CD14-positive monocyte (primary cell): Measurements from ENCODE around the gene CST7. TPM values are rescaled to one million over a fixed set of nuclear protein-coding genes. Genes with fewer than 3 reads are reported as not detected.
A peak's percentile ranks its signal among the peaks of the same experiment; 100 is the strongest.

ENCODE experiments used
- DNase-seq, 3 donors: peaks; one replicate each; pipeline ENCODE4 v3.0.0-alpha.2; 2011 to 2022
- H2AFZ ChIP-seq: 2 replicates; pipeline ENCODE4 v1.6.0; 2012; ENCODE audit warnings: mild to moderate bottlenecking, low read depth, low read length, inconsistent platforms; ENCODE audit not compliant: insufficient read depth, poor library complexity, severe bottlenecking
- H3K27ac ChIP-seq, 2 donors: 1 replicate in 1 of 2; 2 replicates in 1 of 2; pipeline ENCODE4 v1.5.1; 2012 to 2013; ENCODE audit warnings: low read length in 2 of 2, control low read depth in 1 of 2, inconsistent platforms in 1 of 2, low read depth in 1 of 2, mild to moderate bottlenecking in 1 of 2
- H3K27me3 ChIP-seq, 2 donors: one replicate each; pipeline versions ENCODE4 v1.6.0 to v1.6.1; 2011 to 2013; ENCODE audit warnings: low read length in 2 of 2; ENCODE audit not compliant: control insufficient read depth in 2 of 2, insufficient read depth in 2 of 2
- H3K36me3 ChIP-seq, 2 donors: replicated peaks in 1 of 2; 1 replicate in 1 of 2; 2 replicates in 1 of 2; pipeline versions ENCODE4 v1.5.1 to v1.6.1; 2012 to 2013; ENCODE audit warnings: low read length in 2 of 2, control low read depth in 1 of 2, inconsistent platforms in 1 of 2, mild to moderate bottlenecking in 1 of 2; ENCODE audit not compliant: insufficient read depth in 2 of 2, control insufficient read depth in 1 of 2
- H3K4me1 ChIP-seq, 2 donors: 1 replicate in 1 of 2; 2 replicates in 1 of 2; pipeline versions ENCODE4 v1.5.1 to v1.6.1; 2012 to 2013; ENCODE audit warnings: low read length in 2 of 2, control low read depth in 1 of 2, inconsistent platforms in 1 of 2, mild to moderate bottlenecking in 1 of 2, moderate library complexity in 1 of 2; ENCODE audit not compliant: insufficient read depth in 2 of 2, control insufficient read depth in 1 of 2
- H3K4me2 ChIP-seq: replicated peaks from 2 replicates; pipeline ENCODE3; 2012; ENCODE audit warnings: low read length, moderate library complexity, mild to moderate bottlenecking; ENCODE audit not compliant: poor library complexity, severe bottlenecking; ENCODE audit errors: extremely low read depth
- H3K4me3 ChIP-seq, 3 experiments: fragments of 200-600 bp in 1 of 3; sonication (generic) in 1 of 3; replicated peaks in 1 of 3; 1 replicate in 2 of 3; 2 replicates in 1 of 3; pipeline ENCODE4 v1.5.1; 2011 to 2013; ENCODE audit warnings: low read length in 3 of 3, mild to moderate bottlenecking in 3 of 3, control low read depth in 2 of 3, low read depth in 2 of 3, inconsistent platforms in 1 of 3, moderate library complexity in 1 of 3
- H3K79me2 ChIP-seq: 2 replicates; pipeline ENCODE4 v1.6.0; 2012; ENCODE audit warnings: mild to moderate bottlenecking, control low read depth, inconsistent platforms, low read length, moderate library complexity; ENCODE audit not compliant: insufficient read depth
- H3K9ac ChIP-seq: 2 replicates; pipeline ENCODE4 v1.6.0; 2017; ENCODE audit warnings: low read length, mild to moderate bottlenecking; ENCODE audit not compliant: insufficient read depth, poor library complexity, severe bottlenecking
- H3K9me3 ChIP-seq, 2 donors: replicated peaks in 1 of 2; 1 replicate in 1 of 2; 2 replicates in 1 of 2; pipeline versions ENCODE4 v1.5.1 to v1.6.1; 2012 to 2013; ENCODE audit warnings: low read length in 2 of 2, control low read depth in 1 of 2; ENCODE audit not compliant: control insufficient read depth in 1 of 2, insufficient read depth in 1 of 2
- H4K20me1 ChIP-seq: 2 replicates; pipeline ENCODE4 v1.6.0; 2012; ENCODE audit warnings: mild to moderate bottlenecking, low read length, control low read depth, moderate library complexity; ENCODE audit not compliant: insufficient read depth
- H3K27ac Mint-ChIP-seq, 7 donors: one replicate each; pipeline ENCODE4 v1.8.0; 2020; ENCODE audit warnings: mild to moderate bottlenecking in 7 of 7, mixed read lengths in 7 of 7, moderate library complexity in 6 of 7, inconsistent platforms in 2 of 7
- H3K27me3 Mint-ChIP-seq, 3 donors: one replicate each; pipeline ENCODE4 v1.8.0; 2021 to 2022; ENCODE audit warnings: low read depth in 3 of 3, mild to moderate bottlenecking in 3 of 3, mixed read lengths in 3 of 3, moderate library complexity in 3 of 3, inconsistent platforms in 1 of 3
- H3K36me3 Mint-ChIP-seq, 2 donors: one replicate each; pipeline ENCODE4 v1.8.0; 2020; ENCODE audit warnings: mixed read lengths in 2 of 2, inconsistent platforms in 1 of 2, mild to moderate bottlenecking in 1 of 2
- H3K4me1 Mint-ChIP-seq: one replicate; pipeline ENCODE4 v1.8.0; 2020; ENCODE audit warnings: mild to moderate bottlenecking, mixed read lengths
- H3K4me3 Mint-ChIP-seq, 2 donors: one replicate each; pipeline ENCODE4 v1.8.0; 2020; ENCODE audit warnings: mild to moderate bottlenecking in 2 of 2, mixed read lengths in 2 of 2, moderate library complexity in 1 of 2
- H3K9me3 Mint-ChIP-seq, 7 donors: one replicate each; pipeline ENCODE4 v1.8.0; 2020 to 2022; ENCODE audit warnings: mixed read lengths in 7 of 7, mild to moderate bottlenecking in 6 of 7, moderate library complexity in 6 of 7, inconsistent platforms in 2 of 7
- WGBS: methylation state at CpG from one replicate; pipeline ENCODE4 v1.1.5; 2013; ENCODE audit warnings: missing lambda C conversion rate; ENCODE audit not compliant: insufficient coverage; 5-methylcytosine and 5-hydroxymethylcytosine counted together
- intact Hi-C, 2 donors: fragments of 100-400 bp; cut with micrococcal nuclease; formaldehyde crosslinking; loops; one replicate each; pipeline versions ENCODE4 v1.15.0 to v1.15.1; 2023
- polyA plus RNA-seq, 3 donors: library from polyadenylated mRNA; depleted of rRNA in 1 of 3; unstranded in 2 of 3; stranded (reverse) in 1 of 3; fragments of 300-500 nt in 2 of 3; fragments of >200 nt in 1 of 3; fragmentation: Illumina TruSeq in 2 of 3; gene quantifications; 1 replicate in 2 of 3; 2 replicates in 1 of 3; pipeline ENCODE4 v1.2.3, GENCODE V29; 2012 to 2021
- TF ChIP-seq, protein P1 (sequence below): fragments of 200-600 bp; IDR thresholded peaks from one replicate; pipeline ENCODE4 v1.8.0; 2022; ENCODE audit warnings: antibody characterized with exemption, mild to moderate bottlenecking

Gene CST7
- polyA plus RNA-seq, 3 donors: 1.2 to 3.2 (median 1.8) TPM

- Mint-ChIP-seq H3K27me3 (peaks cover 0 to 3% (median 1%) of the 10 kb centered on the region in 3 donors), H3K27ac (peak overlapping the region in 2 of 7 donors; percentile 43 to 57), H3K36me3 (peaks cover 79 to 87% of the 10 kb centered on the region in 2 donors), H3K4me3 (no peak overlapping the region), H3K4me1 (peaks cover 5% of the 10 kb centered on the region), H3K9me3 (no peaks in the 10 kb centered on the region)
- Histone ChIP-seq H2AFZ (no peak overlapping the region), H3K9ac (no peak overlapping the region), H3K9me3 (no peaks in the 10 kb centered on the region), H3K4me1 (no peaks in the 10 kb centered on the region), H3K79me2 (peaks cover 4% of the 10 kb centered on the region), H3K4me3 (no peak overlapping the region), H4K20me1 (no peaks in the 10 kb centered on the region), H3K36me3 (peaks cover 79 to 87% of the 10 kb centered on the region in 2 donors), H3K27me3 (no peaks in the 10 kb centered on the region), H3K27ac (no peak overlapping the region), H3K4me2 (no peak overlapping the region)
- intact Hi-C loops: no loop called here
- TF ChIP-seq, protein P1, sequence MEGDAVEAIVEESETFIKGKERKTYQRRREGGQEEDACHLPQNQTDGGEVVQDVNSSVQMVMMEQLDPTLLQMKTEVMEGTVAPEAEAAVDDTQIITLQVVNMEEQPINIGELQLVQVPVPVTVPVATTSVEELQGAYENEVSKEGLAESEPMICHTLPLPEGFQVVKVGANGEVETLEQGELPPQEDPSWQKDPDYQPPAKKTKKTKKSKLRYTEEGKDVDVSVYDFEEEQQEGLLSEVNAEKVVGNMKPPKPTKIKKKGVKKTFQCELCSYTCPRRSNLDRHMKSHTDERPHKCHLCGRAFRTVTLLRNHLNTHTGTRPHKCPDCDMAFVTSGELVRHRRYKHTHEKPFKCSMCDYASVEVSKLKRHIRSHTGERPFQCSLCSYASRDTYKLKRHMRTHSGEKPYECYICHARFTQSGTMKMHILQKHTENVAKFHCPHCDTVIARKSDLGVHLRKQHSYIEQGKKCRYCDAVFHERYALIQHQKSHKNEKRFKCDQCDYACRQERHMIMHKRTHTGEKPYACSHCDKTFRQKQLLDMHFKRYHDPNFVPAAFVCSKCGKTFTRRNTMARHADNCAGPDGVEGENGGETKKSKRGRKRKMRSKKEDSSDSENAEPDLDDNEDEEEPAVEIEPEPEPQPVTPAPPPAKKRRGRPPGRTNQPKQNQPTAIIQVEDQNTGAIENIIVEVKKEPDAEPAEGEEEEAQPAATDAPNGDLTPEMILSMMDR: no peak
- no peak for DNase-seq
- WGBS: no CpG with 5 or more reads among the region's 2 CpGs
Measured at GRCh38 chr20:24960861-24961260, 11.8 kb downstream of the CST7 start.

DNA sequence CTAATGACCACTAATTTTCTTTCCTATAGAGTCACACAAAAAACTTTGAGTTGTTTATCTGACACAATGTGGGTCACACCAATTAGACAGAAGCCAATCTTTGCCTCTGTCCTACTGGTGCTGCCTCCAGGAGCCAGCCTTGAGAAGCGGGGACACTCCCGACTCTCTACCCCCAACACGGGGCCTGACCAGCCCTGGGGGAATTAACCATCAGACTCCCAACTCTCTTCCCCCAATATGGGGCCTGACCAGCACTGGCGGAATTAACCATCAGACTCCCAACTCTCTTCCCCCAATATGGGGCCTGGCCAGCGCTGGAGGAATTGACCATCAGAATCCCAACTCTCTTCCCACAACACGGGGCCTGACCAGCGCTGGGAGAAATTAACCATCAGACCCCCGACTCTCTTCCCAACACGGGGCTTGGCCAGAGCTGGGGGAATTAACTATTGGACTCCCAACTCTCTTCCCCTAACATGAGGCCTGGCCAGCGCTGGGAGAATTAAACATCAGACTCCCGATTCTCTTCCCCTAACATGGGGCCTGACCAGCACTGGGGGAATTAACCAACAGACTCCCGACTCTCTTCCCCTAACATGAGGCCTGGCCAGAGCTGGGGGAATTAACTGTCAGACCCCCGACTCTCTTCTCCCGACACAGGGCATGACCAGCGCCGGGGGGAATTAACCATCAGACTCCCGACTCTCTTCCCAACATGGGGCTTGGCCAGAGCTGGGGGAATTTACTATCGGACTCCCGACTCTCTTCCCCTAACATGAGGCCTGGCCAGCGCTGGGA, 12.5 kb downstream of the CST7 start:
- DNase-seq: no peak
- peak overlapping the region in 1 of 2 donors; percentile 20 for H3K27ac ChIP-seq
- H3K9ac ChIP-seq: no peak overlapping the region
- H3K27ac Mint-ChIP-seq: peak overlapping the region in 5 of 7 donors; percentile 31 to 74 (median 69)
- H2AFZ ChIP-seq: no peak overlapping the region
- no peaks in the 10 kb centered on the region for H3K4me1 ChIP-seq
- H3K4me3 ChIP-seq: no peak overlapping the region
- TF ChIP-seq, protein P1: no peak
- H3K9me3 Mint-ChIP-seq: no peaks in the 10 kb centered on the region
- H3K36me3 ChIP-seq: peaks cover 87 to 95% of the 10 kb centered on the region in 2 donors
- H3K79me2 ChIP-seq: no peaks in the 10 kb centered on the region
- H3K4me2 ChIP-seq: no peak overlapping the region
- H3K4me3 Mint-ChIP-seq: no peak overlapping the region
- intact Hi-C loops: no loop called here
- peaks cover 82 to 92% of the 10 kb centered on the region in 2 donors for H3K36me3 Mint-ChIP-seq
- WGBS: 90% methylated on average over 16 of the region's 20 CpGs
- no peaks in the 10 kb centered on the region for H4K20me1 ChIP-seq
- H3K9me3 ChIP-seq: no peaks in the 10 kb centered on the region
- H3K4me1 Mint-ChIP-seq: no peaks in the 10 kb centered on the region
- peaks cover 0 to 4% (median 1%) of the 10 kb centered on the region in 3 donors for H3K27me3 Mint-ChIP-seq
- no peaks in the 10 kb centered on the region for H3K27me3 ChIP-seq
